Aorta (tissue), 5 donors: ENCODE measurements around the gene SCYL1. TPM values are rescaled to one million over a fixed set of nuclear protein-coding genes. Genes with fewer than 3 reads are reported as not detected.
A peak's percentile ranks its signal among the peaks of the same experiment; 100 is the strongest.

Experiments used
- ATAC-seq: fragments of 200-7000 bp; cut with Tn5 transposase; one replicate; pipeline ENCODE4 v1.9.1; 2022; ENCODE audit warnings: moderate library complexity; ENCODE audit not compliant: low FRiP score
- DNase-seq, 2 donors: peaks; one replicate each; pipeline ENCODE4 v3.0.0-alpha.2; 2020
- H3K27ac ChIP-seq, 2 donors: one replicate each; pipeline ENCODE4 v1.5.1; 2013; ENCODE audit warnings: low read length in 2 of 2, mild to moderate bottlenecking in 2 of 2, moderate library complexity in 2 of 2, control low read depth in 1 of 2, inconsistent platforms in 1 of 2, low read depth in 1 of 2
- H3K27me3 ChIP-seq, 2 donors: one replicate each; pipeline ENCODE4 v1.6.1; 2013; ENCODE audit warnings: control low read depth in 1 of 2, low read length in 1 of 2, mild to moderate bottlenecking in 1 of 2, moderate library complexity in 1 of 2; ENCODE audit not compliant: insufficient read depth in 2 of 2, control insufficient read depth in 1 of 2
- H3K36me3 ChIP-seq, 2 donors: one replicate each; pipeline ENCODE4 v1.6.1; 2013; ENCODE audit warnings: control low read depth in 1 of 2, low read length in 1 of 2, mild to moderate bottlenecking in 1 of 2; ENCODE audit not compliant: insufficient read depth in 2 of 2, control insufficient read depth in 1 of 2
- H3K4me1 ChIP-seq, 2 donors: one replicate each; pipeline ENCODE4 v1.6.1; 2013; ENCODE audit warnings: low read length in 2 of 2, control low read depth in 1 of 2, mild to moderate bottlenecking in 1 of 2, moderate library complexity in 1 of 2; ENCODE audit not compliant: insufficient read depth in 2 of 2, control insufficient read depth in 1 of 2
- H3K4me3 ChIP-seq, 2 donors: one replicate each; pipeline ENCODE4 v1.5.1; 2013; ENCODE audit warnings: low read length in 2 of 2, control low read depth in 1 of 2, mild to moderate bottlenecking in 1 of 2
- H3K9me3 ChIP-seq: one replicate; pipeline ENCODE4 v1.6.1; 2013; ENCODE audit warnings: mild to moderate bottlenecking, low read length; ENCODE audit not compliant: control insufficient read depth
- WGBS, 2 donors: extraction: QIAGEN DNeasy Blood & Tissue Kit; methylation state at CpG; one replicate each; pipeline ENCODE4 v1.1.7; 2013; 5-methylcytosine and 5-hydroxymethylcytosine counted together
- intact Hi-C, 2 donors: fragments of 100-400 bp; cut with DNase I; formaldehyde crosslinking; loops; one replicate each; pipeline versions ENCODE4 v1.14.2 to v1.15.0; 2022
- polyA plus RNA-seq, 2 donors: library from polyadenylated mRNA; stranded (reverse); fragments of 200-250 nt; gene quantifications; one replicate each; pipeline ENCODE4 v1.2.3, GENCODE V29; 2013
- total RNA-seq, 2 donors: library from RNA; stranded (reverse); fragmentation: NEBNext Ultra II Directional; extraction: Animal tissue kit (Norgen Biotek cat#: 25700); gene quantifications; one replicate each; pipeline ENCODE4 v1.2.1, GENCODE V29; 2021
- donor health status: healthy with polysubstance abuse.
- donor health status: Bipolar disorder and iron deficiency.
- donor health status: DM: no; HTN: no; CAD: no.
- donor health status: DM: no; HTN: no; CAD: no.
- donor health status: DM: yes; HTN: yes; CAD: no.

SCYL1 gene
- total and polyA plus RNA-seq, 4 donors, result 31.3 to 98.9 (median 74.2) TPM

GRCh38 chr11:65586247-65586630, 61.4 kb downstream of the SCYL1 start:
- no peak for DNase-seq
- peaks cover 5 to 10% of the 10 kb centered on the region in 2 donors for H3K36me3 ChIP-seq
- WGBS, 2 donors, result 54 to 60% methylated on average over 4 of the region's 4 CpGs
- ATAC-seq, result no peak
- H3K27me3 ChIP-seq, result no peaks in the 10 kb centered on the region
- H3K4me3 ChIP-seq, result no peak overlapping the region
- H3K27ac ChIP-seq, result no peak overlapping the region
- H3K9me3 ChIP-seq, result no peaks in the 10 kb centered on the region
- H3K4me1 ChIP-seq, result peaks cover 0 to 2% of the 10 kb centered on the region in 2 donors
- intact Hi-C loops, result no loop called here

GRCh38 chr11:65586676-65587075, 61.8 kb downstream of the SCYL1 start:
- WGBS, 2 donors, result 50 to 64% methylated on average over 2 of the region's 2 CpGs
- H3K27ac ChIP-seq, result peak overlapping the region in 1 of 2 donors; percentile 50
- peaks cover 0 to 2% of the 10 kb centered on the region in 2 donors for H3K4me1 ChIP-seq
- intact Hi-C loops, result no loop called here
- ATAC-seq (peak; percentile 17), DNase-seq (no peak)
- H3K27me3 ChIP-seq, result no peaks in the 10 kb centered on the region
- H3K36me3 ChIP-seq, result peaks cover 2 to 10% of the 10 kb centered on the region in 2 donors
- H3K4me3 ChIP-seq, result no peak overlapping the region
- H3K9me3 ChIP-seq, result no peaks in the 10 kb centered on the region

Other genes with a start within 250 kb of the SCYL1 start
- 10 to 100 TPM; 16.2 to 20.9 TPM for gene CDC42EP2, start 210.2 kb upstream of the SCYL1 start, total RNA-seq
- 1 to 10 TPM; 2.3 to 3.5 TPM for gene CDC42EP2, start 210.2 kb upstream of the SCYL1 start, polyA plus RNA-seq
- 10 to 100 TPM; 51.3 to 59.6 TPM for gene DPF2, start 191.2 kb upstream of the SCYL1 start, total RNA-seq
- 10 to 100 TPM; 16.4 to 41.1 TPM for gene DPF2, start 191.2 kb upstream of the SCYL1 start, polyA plus RNA-seq
- under 1 TPM in 1 of 2 donors, not detected in 1; 0.16 TPM for gene TIGD3, start 170.3 kb upstream of the SCYL1 start, total RNA-seq
- gene TIGD3, start 170.3 kb upstream of the SCYL1 start, polyA plus RNA-seq, result under 1 TPM in 1 of 2 donors, not detected in 1; 0.88 TPM
- gene SLC25A45, start 142.4 kb upstream of the SCYL1 start, total RNA-seq, result 10 to 100 TPM in 1 of 2 donors, 1 to 10 TPM in 1; 9.1 to 16.0 TPM
- gene SLC25A45, start 142.4 kb upstream of the SCYL1 start, polyA plus RNA-seq, result 10 to 100 TPM in 1 of 2 donors, 1 to 10 TPM in 1; 5.6 to 10.7 TPM
- 10 to 100 TPM; 27.8 to 39.5 TPM for gene FRMD8, start 138.4 kb upstream of the SCYL1 start, total RNA-seq
- gene FRMD8, start 138.4 kb upstream of the SCYL1 start, polyA plus RNA-seq, result 10 to 100 TPM; 16.8 to 19.2 TPM
- gene NEAT1, start 102.3 kb upstream of the SCYL1 start, total RNA-seq, result 1,000 to 10,000 TPM; 1,566 to 1,734 TPM
- gene NEAT1, start 102.3 kb upstream of the SCYL1 start, polyA plus RNA-seq, result 1,000 to 10,000 TPM in 1 of 2 donors, 100 to 1,000 TPM in 1; 239 to 1,307 TPM
- gene MALAT1, start 26.0 kb upstream of the SCYL1 start, total RNA-seq, result over 10,000 TPM; 16,103 to 18,225 TPM
- gene MALAT1, start 26.0 kb upstream of the SCYL1 start, polyA plus RNA-seq, result 100 to 1,000 TPM; 228 to 370 TPM
- gene LTBP3, start 33.3 kb downstream of the SCYL1 start, total RNA-seq, result 100 to 1,000 TPM; 280 to 473 TPM
- 100 to 1,000 TPM in 1 of 2 donors, 10 to 100 TPM in 1; 40.1 to 467 TPM for gene LTBP3, start 33.3 kb downstream of the SCYL1 start, polyA plus RNA-seq
- 10 to 100 TPM; 21.7 to 29.3 TPM for gene ZNRD2, start 45.4 kb downstream of the SCYL1 start, total RNA-seq
- gene ZNRD2, start 45.4 kb downstream of the SCYL1 start, polyA plus RNA-seq, result 10 to 100 TPM; 37.1 to 42.5 TPM
- gene FAM89B, start 47.5 kb downstream of the SCYL1 start, total RNA-seq, result 10 to 100 TPM; 49.5 to 64.3 TPM
- 10 to 100 TPM; 67.5 to 83.4 TPM for gene FAM89B, start 47.5 kb downstream of the SCYL1 start, polyA plus RNA-seq
- 100 to 1,000 TPM; 235 to 266 TPM for gene EHBP1L1, start 51.0 kb downstream of the SCYL1 start, total RNA-seq
- gene EHBP1L1, start 51.0 kb downstream of the SCYL1 start, polyA plus RNA-seq, result 100 to 1,000 TPM in 1 of 2 donors, 10 to 100 TPM in 1; 53.2 to 316 TPM
- gene KCNK7, start 70.7 kb downstream of the SCYL1 start, total RNA-seq, result 1 to 10 TPM in 1 of 2 donors, under 1 TPM in 1; 0.93 to 1.3 TPM
- gene KCNK7, start 70.7 kb downstream of the SCYL1 start, polyA plus RNA-seq, result 1 to 10 TPM in 1 of 2 donors, not detected in 1; 7.3 TPM
- gene MAP3K11, start 89.1 kb downstream of the SCYL1 start, total RNA-seq, result 10 to 100 TPM; 51.3 to 87.9 TPM
- gene MAP3K11, start 89.1 kb downstream of the SCYL1 start, polyA plus RNA-seq, result 10 to 100 TPM; 34.2 to 78.8 TPM
- gene PCNX3, start 90.7 kb downstream of the SCYL1 start, total RNA-seq, result 10 to 100 TPM; 24.8 to 28.8 TPM
- 10 to 100 TPM in 1 of 2 donors, 1 to 10 TPM in 1; 3.9 to 50.0 TPM for gene PCNX3, start 90.7 kb downstream of the SCYL1 start, polyA plus RNA-seq
- 10 to 100 TPM; 67.0 to 75.1 TPM for gene SIPA1, start 113.0 kb downstream of the SCYL1 start, total RNA-seq
- gene SIPA1, start 113.0 kb downstream of the SCYL1 start, polyA plus RNA-seq, result 100 to 1,000 TPM in 1 of 2 donors, 10 to 100 TPM in 1; 25.2 to 147 TPM
- gene RELA, start 137.8 kb downstream of the SCYL1 start, total RNA-seq, result 100 to 1,000 TPM in 1 of 2 donors, 10 to 100 TPM in 1; 98.2 to 108 TPM
- gene RELA, start 137.8 kb downstream of the SCYL1 start, polyA plus RNA-seq, result 10 to 100 TPM; 28.8 to 73.8 TPM
- 10 to 100 TPM; 59.8 to 64.4 TPM for gene KAT5, start 187.2 kb downstream of the SCYL1 start, total RNA-seq
- 100 to 1,000 TPM in 1 of 2 donors, 10 to 100 TPM in 1; 29.2 to 120 TPM for gene KAT5, start 187.2 kb downstream of the SCYL1 start, polyA plus RNA-seq
- gene RNASEH2C, start 195.7 kb downstream of the SCYL1 start, total RNA-seq, result 10 to 100 TPM; 53.5 to 57.6 TPM
- gene RNASEH2C, start 195.7 kb downstream of the SCYL1 start, polyA plus RNA-seq, result 100 to 1,000 TPM in 1 of 2 donors, 10 to 100 TPM in 1; 80.1 to 113 TPM